HepG2 (cell line): ENCODE data around the gene ZNF513. TPM values are rescaled to one million over a fixed set of nuclear protein-coding genes. Genes with fewer than 3 reads are reported as not detected.

Experiments used
- ARID4A ChIP-seq: sonication (generic); formaldehyde crosslinking; IDR thresholded peaks from 2 replicates; pipeline ENCODE4 v1.5.0; 2020; ENCODE audit warnings: mild to moderate bottlenecking, missing genetic modification reagents, borderline replicate concordance
- ARNT2 ChIP-seq: sonication (generic); formaldehyde crosslinking; IDR thresholded peaks from 2 replicates; pipeline ENCODE4 v1.8.0; 2022; ENCODE audit warnings: mild to moderate bottlenecking, low read depth, missing genetic modification reagents, moderate library complexity
- ETV6 ChIP-seq: sonication (generic); formaldehyde crosslinking; conservative IDR thresholded peaks from 2 replicates; pipeline ENCODE4 v1.4.0; 2020; ENCODE audit warnings: missing genetic modification reagents
- GATA4 ChIP-seq: sonication (generic); IDR thresholded peaks from 2 replicates; pipeline ENCODE4 v1.6.1; 2016; ENCODE audit warnings: antibody characterized with exemption, low read depth, borderline replicate concordance
- HDAC1 ChIP-seq: sonication (generic); formaldehyde crosslinking; IDR thresholded peaks from 2 replicates; pipeline ENCODE4 v1.5.1; 2020; ENCODE audit warnings: mild to moderate bottlenecking, missing genetic modification reagents
- IRF2 ChIP-seq: IDR thresholded peaks from 2 replicates; pipeline ENCODE4 v1.6.1; 2018; ENCODE audit warnings: missing genetic modification reagents, missing compliant biosample characterization
- RERE ChIP-seq: IDR thresholded peaks from 2 replicates; pipeline ENCODE4 v1.6.1; 2016; ENCODE audit warnings: low read depth, missing genetic modification reagents, missing compliant biosample characterization
- RXRA ChIP-seq: sonication (generic); formaldehyde crosslinking; IDR thresholded peaks from 2 replicates; pipeline ENCODE4 v1.5.1; 2020; ENCODE audit warnings: missing genetic modification reagents
- STAT5B ChIP-seq: sonication (generic); formaldehyde crosslinking; IDR thresholded peaks from 2 replicates; pipeline ENCODE4 v1.4.0; 2020; ENCODE audit warnings: missing genetic modification reagents
- YEATS4 ChIP-seq: sonication (generic); formaldehyde crosslinking; IDR thresholded peaks from 2 replicates; pipeline ENCODE4 v1.4.0; 2020; ENCODE audit warnings: missing genetic modification reagents, borderline replicate concordance
- ZBTB20 ChIP-seq: sonication (generic); formaldehyde crosslinking; IDR thresholded peaks from 2 replicates; pipeline ENCODE4 v1.8.1; 2023; ENCODE audit warnings: missing genetic modification reagents, low read depth, mild to moderate bottlenecking, borderline replicate concordance
- ZFP90 ChIP-seq: sonication (generic); formaldehyde crosslinking; IDR thresholded peaks from 2 replicates; pipeline ENCODE4 v1.8.0; 2022; ENCODE audit warnings: missing genetic modification reagents, mild to moderate bottlenecking, inconsistent platforms, borderline replicate concordance
- ZNF18 ChIP-seq: sonication (generic); formaldehyde crosslinking; IDR thresholded peaks from 2 replicates; pipeline ENCODE4 v1.8.0; 2022; ENCODE audit warnings: mild to moderate bottlenecking, missing genetic modification reagents; ENCODE audit not compliant: insufficient replicate concordance
- ZNF335 ChIP-seq: sonication (generic); formaldehyde crosslinking; IDR thresholded peaks from 2 replicates; pipeline ENCODE4 v1.4.0; 2020; ENCODE audit warnings: missing genetic modification reagents
- ZNF614 ChIP-seq: IDR thresholded peaks from 2 replicates; pipeline ENCODE4 v1.6.1; 2018; ENCODE audit warnings: missing biosample characterization, missing genetic modification reagents, inconsistent platforms, borderline replicate concordance
- polyA plus RNA-seq, 8 experiments: library from polyadenylated mRNA; depleted of rRNA in 3 of 8; stranded (reverse) in 7 of 8; unstranded in 1 of 8; fragments of >200 nt; fragmentation: Illumina TruSeq in 4 of 8; extraction: Trizol in 4 of 8; gene quantifications; 2 replicates each; pipeline versions ENCODE4 v1.2.1 to v1.2.3, GENCODE V29; 2011 to 2016; ENCODE audit warnings: low read depth in 4 of 8, missing spikeins in 1 of 8, mixed read lengths in 1 of 8; ENCODE audit not compliant: insufficient read depth in 1 of 8
- total RNA-seq, 5 experiments: library from RNA; depleted of rRNA; stranded (reverse); fragments of >200 nt; fragmentation: Illumina TruSeq; extraction: Trizol; gene quantifications; 2 replicates each; pipeline ENCODE4 v1.2.3, GENCODE V29; 2016; ENCODE audit warnings: low read depth in 1 of 5

Gene ZNF513
- total and polyA plus RNA-seq, 2 of the 13 experiments (the other 11 are each of a cell fraction or from before 2014, with no cell fraction given): 4.9 to 6.3 TPM

GRCh38 chr2:27356382-27357181 lies 24.0 kb downstream of the ZNF513 start, which contains the start of gene GTF3C2 (continued):
- TF ChIP-seq ZNF18 (no peak), ARID4A (CRISPR knock-in tag) (peak; percentile 99), STAT5B (CRISPR knock-in tag) (no peak), ARNT2 (CRISPR knock-in tag) (peak; percentile 66; the same call in 1 of the 2 replicates), ZNF335 (CRISPR knock-in tag) (peak; percentile 89), ZBTB20 (CRISPR knock-in tag) (peak; percentile 64), GATA4 (peak; percentile 72), ETV6 (CRISPR knock-in tag) (0 out of 2 replicates have a peak, but pooled peaks have one; percentile 72), HDAC1 (peak; percentile 86), RERE (peak; percentile 52; the same call in 1 of the 2 replicates), RXRA (CRISPR knock-in tag) (peak; percentile 66; the same call in 1 of the 2 replicates), IRF2 (peak; percentile 67), ZNF614 (CRISPR knock-in tag) (no peak), ZFP90 (peak; percentile 65), YEATS4 (CRISPR knock-in tag) (peak; percentile 85)
